Nephron progenitor cell (in vitro differentiated cells): ENCODE measurements around the gene PSEN1.

Experiments used
- DNase-seq: peaks from one replicate; pipeline ENCODE4 v3.0.0; 2021
- H3K27ac Mint-ChIP-seq: 2 replicates; pipeline ENCODE4 v1.8.0; 2021; ENCODE audit warnings: mild to moderate bottlenecking, moderate library complexity, mixed read lengths
- H3K27me3 Mint-ChIP-seq: 2 replicates; pipeline ENCODE4 v1.8.0; 2021; ENCODE audit warnings: mild to moderate bottlenecking, low read depth, mixed read lengths; ENCODE audit not compliant: poor library complexity
- H3K36me3 Mint-ChIP-seq: 2 replicates; pipeline ENCODE4 v1.8.0; 2021; ENCODE audit warnings: low read depth, mixed read lengths
- H3K4me1 Mint-ChIP-seq: 2 replicates; pipeline ENCODE4 v1.8.0; 2021; ENCODE audit warnings: mixed read lengths
- H3K4me3 Mint-ChIP-seq: 2 replicates; pipeline ENCODE4 v1.8.0; 2021; ENCODE audit warnings: mild to moderate bottlenecking, moderate library complexity, mixed read lengths
- H3K9me3 Mint-ChIP-seq: 2 replicates; pipeline ENCODE4 v1.8.0; 2021; ENCODE audit warnings: mild to moderate bottlenecking, moderate library complexity, mixed read lengths
- CTCF ChIP-seq: fragments of 200-600 bp; sonication (generic); IDR thresholded peaks from 2 replicates; pipeline ENCODE4 v1.5.0; 2021; ENCODE audit warnings: antibody characterized with exemption

PSEN1 gene

GRCh38 chr14:73105050-73105449, 31.3 kb upstream of the PSEN1 start:
- DNase-seq, result no peak
- Mint-ChIP-seq H3K27ac (no peak overlapping the region), H3K36me3 (peaks cover 88% of the 10 kb centered on the region), H3K9me3 (no peaks in the 10 kb centered on the region), H3K4me3 (no peak overlapping the region), H3K27me3 (no peaks in the 10 kb centered on the region), H3K4me1 (no peaks in the 10 kb centered on the region)
- TF ChIP-seq CTCF, result no peak

- no peak for DNase-seq
- Mint-ChIP-seq H3K27ac (peak overlapping the region; percentile 2), H3K27me3 (no peaks in the 10 kb centered on the region), H3K36me3 (peaks cover 88% of the 10 kb centered on the region), H3K4me1 (no peaks in the 10 kb centered on the region), H3K4me3 (no peak overlapping the region), H3K9me3 (no peaks in the 10 kb centered on the region)
- no peak for TF ChIP-seq CTCF
Observed at GRCh38 chr14:73105727-73106126, 30.6 kb upstream of the PSEN1 start.

- H3K27me3 Mint-ChIP-seq, result no peaks in the 10 kb centered on the region
- peaks cover 2% of the 10 kb centered on the region for H3K4me1 Mint-ChIP-seq
- DNase-seq, result no peak
- H3K9me3 Mint-ChIP-seq, result no peaks in the 10 kb centered on the region
- peak overlapping the region; percentile 24 for H3K27ac Mint-ChIP-seq
- TF ChIP-seq CTCF, result no peak
- no peak overlapping the region for H3K4me3 Mint-ChIP-seq
- peaks cover 75% of the 10 kb centered on the region for H3K36me3 Mint-ChIP-seq
Observed at GRCh38 chr14:73116079-73116665, 20.1 kb upstream of the PSEN1 start.

DNA sequence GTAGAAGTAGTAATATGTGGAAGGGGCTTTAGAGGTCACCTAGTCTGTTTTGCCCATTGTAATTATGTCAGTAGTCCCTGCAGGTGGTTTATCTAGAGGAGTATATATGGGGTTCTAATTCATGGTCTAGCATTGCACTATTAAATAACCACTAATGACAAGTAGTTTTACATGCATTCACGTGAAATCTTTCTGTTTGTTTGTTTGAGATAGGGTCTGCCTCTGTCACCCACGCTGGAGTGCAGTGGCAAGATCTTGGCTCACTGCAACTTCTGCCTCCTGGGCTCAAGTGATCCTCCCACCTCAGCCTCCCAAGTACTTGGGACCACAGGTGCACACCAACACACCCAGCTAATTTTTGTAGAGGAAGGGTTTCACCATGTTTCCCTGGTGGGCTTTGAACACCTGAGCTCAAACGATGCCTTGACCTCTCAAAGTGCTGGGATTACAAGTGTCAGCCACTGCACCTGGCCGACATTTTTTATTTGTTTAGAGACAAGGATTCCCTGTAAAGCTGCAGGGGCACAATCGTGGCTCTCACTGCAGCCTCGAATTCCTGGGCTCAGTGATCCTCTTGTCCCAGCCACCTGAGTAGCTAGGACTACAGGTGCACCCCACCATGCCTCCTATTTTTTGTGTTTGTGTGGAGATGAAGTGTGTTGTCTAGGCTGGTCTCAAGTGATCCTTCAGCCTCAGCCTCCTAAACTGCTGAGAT, 12.0 kb upstream of the PSEN1 start:
- no peaks in the 10 kb centered on the region for H3K9me3 Mint-ChIP-seq
- no peak overlapping the region for H3K4me3 Mint-ChIP-seq
- DNase-seq, result no peak
- peaks cover 3% of the 10 kb centered on the region for H3K27me3 Mint-ChIP-seq
- no peak for TF ChIP-seq CTCF
- H3K36me3 Mint-ChIP-seq, result peaks cover 59% of the 10 kb centered on the region
- peak overlapping the region; percentile 43 for H3K27ac Mint-ChIP-seq
- H3K4me1 Mint-ChIP-seq, result peaks cover 37% of the 10 kb centered on the region

GRCh38 chr14:73125169-73125588, 11.1 kb upstream of the PSEN1 start:
- H3K27ac Mint-ChIP-seq, result peak overlapping the region; percentile 57
- peaks cover 51% of the 10 kb centered on the region for H3K36me3 Mint-ChIP-seq
- no peak overlapping the region for H3K4me3 Mint-ChIP-seq
- H3K27me3 Mint-ChIP-seq, result peaks cover 3% of the 10 kb centered on the region
- no peak for DNase-seq
- no peak for TF ChIP-seq CTCF
- H3K4me1 Mint-ChIP-seq, result peaks cover 37% of the 10 kb centered on the region
- H3K9me3 Mint-ChIP-seq, result no peaks in the 10 kb centered on the region

- peak overlapping the region; percentile 75 for H3K27ac Mint-ChIP-seq
- peaks cover 37% of the 10 kb centered on the region for H3K4me1 Mint-ChIP-seq
- peaks cover 47% of the 10 kb centered on the region for H3K36me3 Mint-ChIP-seq
- no peak overlapping the region for H3K4me3 Mint-ChIP-seq
- H3K9me3 Mint-ChIP-seq, result no peaks in the 10 kb centered on the region
- TF ChIP-seq CTCF, result no peak
- peaks cover 3% of the 10 kb centered on the region for H3K27me3 Mint-ChIP-seq
- no peak for DNase-seq
Observed at GRCh38 chr14:73125746-73126145, 10.6 kb upstream of the PSEN1 start.
